Activated CD8-positive, alpha-beta memory T cell treated with anti-CD3 and anti-CD28 coated beads, Interleukin-2, amount 50 U/mL, for 1 hour (primary cell): ENCODE results near the gene MAPK7.
A peak's percentile ranks its signal among the peaks of the same experiment; 100 is the strongest.

ENCODE experiments used
- DNase-seq: peaks from one replicate; pipeline ENCODE4 v3.0.0-alpha.2; 2020; ENCODE audit errors: extremely low read depth

Gene MAPK7

DNA sequence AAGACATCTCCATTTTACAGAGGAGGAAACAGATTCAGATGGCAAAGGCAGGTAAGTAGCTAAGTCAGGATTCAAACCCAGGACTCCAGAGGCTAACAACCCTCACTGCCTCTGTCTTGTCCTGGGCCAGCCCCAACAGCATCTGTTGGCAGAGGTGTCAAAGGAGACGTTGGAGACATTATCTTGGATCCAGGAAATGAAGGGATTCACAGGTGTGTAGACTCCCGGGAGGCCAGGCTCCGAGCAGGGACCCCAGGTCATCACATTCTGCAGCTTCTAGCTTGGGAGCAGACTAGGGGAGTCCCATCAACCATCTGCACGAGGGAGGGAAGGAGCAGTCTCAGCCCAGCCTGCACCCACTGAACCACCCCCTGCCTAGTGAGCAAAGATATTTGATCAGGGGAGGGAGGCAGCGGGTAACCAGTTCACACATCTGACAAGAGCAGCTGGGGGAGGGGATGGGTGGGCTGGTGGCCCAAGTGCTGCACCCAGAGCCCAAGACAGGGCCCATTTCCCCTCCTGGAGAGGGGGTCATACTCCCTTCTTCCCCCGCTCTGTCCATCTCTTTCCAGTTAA, 14.8 kb upstream of the MAPK7 start:
- no peak for DNase-seq

DNA sequence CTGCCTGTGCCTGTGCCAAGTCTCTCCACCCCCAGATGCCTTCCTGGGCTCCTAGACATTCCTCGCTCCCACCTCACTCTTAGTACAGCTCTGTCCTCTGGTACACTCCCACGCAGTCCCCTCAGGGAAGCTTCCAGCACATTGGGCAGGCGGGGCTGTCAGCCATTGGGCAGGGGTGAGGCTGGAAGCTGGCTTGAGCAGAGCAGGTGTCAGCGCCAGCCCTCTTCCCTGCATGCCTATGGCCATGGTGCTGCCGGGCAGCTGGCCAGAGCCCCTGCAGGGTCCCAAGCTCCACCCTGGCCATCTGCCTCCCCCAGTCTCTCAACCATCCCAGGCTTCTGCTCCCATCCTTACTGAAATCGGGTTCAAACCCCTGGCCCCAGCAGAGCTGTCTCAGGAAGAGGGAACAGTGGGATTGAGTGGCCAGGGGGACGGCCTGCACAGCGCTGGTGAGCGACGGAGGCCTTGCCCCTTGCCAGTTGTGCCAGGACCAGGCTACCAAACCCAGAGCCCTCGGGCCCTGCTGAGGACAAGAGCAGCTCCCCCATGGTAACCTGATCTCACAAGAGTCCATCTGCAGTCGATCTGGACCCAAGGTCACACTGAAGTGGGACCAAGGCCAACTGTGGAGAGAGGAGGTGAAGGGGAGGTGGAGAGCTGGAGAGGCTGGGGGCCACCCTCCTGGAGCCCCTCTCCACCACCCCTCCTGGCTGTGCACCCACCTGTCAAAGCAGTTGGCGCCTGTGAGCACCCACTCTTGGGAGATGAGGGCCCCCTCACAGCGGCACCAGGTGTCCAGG, 13.4 kb upstream of the MAPK7 start:
- DNase-seq: no peak

DNA sequence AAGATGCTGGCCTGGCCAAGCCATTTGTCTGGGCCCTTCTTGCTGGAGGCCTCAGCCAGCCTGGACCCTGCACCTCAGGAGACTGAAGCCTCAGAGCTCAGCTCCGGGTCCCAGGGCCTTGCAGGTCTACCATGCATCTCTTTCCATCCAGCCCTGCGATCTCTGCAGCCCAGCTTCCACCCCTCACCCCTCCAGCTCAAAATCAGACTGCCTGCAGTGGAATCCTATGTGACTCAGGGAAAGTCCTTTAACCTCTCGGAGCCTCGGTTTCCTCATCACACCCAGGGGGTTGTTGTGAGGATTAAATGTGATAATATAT, 12.8 kb upstream of the MAPK7 start:
- no peak for DNase-seq

DNA sequence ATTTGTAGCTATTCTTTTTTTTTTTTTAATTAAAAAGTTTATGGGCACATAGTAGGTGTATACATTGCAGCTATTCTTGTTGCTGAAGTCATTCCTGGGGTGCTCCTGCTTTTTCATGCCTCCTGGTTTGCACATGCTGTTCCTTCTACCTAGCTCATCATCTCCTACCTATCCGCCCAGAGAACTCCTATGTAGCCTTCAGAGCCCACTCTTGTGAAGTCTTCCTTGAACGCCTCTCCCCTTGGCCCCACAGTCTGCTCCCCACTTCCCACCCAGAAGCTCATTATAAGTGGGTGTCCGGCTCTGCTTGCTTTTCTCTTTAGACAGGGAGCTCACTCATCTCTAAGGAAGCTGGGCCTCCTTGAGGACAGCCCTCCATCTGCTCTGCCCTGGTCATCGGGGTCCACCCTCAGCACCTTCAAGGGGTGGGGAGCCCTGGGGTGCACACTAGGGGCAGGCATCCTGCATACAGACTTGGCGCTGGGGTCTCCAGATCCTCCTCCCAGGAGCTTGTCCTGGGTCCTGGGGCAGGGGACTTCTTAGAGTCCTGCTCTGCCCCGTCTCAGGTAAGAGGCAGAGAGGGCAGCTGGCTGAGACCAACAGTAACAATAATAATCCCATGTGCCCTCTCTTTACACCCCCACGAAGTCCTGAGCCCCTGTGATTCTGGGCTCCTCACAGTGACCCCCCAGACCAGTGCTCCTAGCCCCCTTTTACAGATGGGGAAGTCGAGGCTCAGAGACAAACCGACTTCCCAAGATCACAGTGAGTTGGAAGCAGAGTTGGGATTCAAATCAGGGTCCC, 12.3 kb upstream of the MAPK7 start:
- no peak for DNase-seq

DNA sequence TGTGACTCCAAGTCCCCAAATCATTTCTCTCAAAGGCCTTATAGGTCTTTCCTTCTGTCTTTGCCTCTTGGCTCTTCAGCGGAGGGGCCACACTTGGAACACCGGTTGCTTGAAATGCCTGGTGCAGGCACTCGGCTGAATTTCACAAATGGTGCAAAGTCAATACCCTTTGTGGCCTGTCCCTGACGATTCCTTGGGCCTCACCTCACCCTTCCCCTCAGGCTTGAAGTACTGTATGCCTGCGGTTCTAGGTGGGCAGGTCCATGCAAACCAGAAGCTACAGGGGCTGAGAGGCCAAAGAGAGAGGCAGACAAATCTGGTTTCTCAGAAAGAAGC, 11.7 kb upstream of the MAPK7 start:
- no peak for DNase-seq

DNA sequence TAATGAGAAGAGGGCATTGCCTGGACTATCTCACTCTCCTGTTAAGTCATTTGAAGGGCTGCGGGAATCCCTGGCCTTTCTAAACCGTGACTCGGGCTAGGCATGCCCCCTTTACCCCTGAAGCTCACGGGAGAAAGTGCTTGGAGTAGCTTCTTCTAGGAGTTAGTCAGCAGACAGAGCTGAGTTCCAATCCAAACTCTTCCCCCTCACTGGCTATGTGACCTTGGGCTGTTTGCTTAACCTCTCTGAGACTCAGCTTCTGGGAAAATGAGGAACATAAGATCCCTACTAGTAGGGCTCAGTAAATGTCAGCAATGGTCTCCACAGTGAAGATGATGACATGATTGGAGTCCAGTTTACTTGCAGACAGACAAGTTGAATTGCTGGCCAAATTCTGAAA, 10.1 kb upstream of the MAPK7 start:
- no peak for DNase-seq

DNA sequence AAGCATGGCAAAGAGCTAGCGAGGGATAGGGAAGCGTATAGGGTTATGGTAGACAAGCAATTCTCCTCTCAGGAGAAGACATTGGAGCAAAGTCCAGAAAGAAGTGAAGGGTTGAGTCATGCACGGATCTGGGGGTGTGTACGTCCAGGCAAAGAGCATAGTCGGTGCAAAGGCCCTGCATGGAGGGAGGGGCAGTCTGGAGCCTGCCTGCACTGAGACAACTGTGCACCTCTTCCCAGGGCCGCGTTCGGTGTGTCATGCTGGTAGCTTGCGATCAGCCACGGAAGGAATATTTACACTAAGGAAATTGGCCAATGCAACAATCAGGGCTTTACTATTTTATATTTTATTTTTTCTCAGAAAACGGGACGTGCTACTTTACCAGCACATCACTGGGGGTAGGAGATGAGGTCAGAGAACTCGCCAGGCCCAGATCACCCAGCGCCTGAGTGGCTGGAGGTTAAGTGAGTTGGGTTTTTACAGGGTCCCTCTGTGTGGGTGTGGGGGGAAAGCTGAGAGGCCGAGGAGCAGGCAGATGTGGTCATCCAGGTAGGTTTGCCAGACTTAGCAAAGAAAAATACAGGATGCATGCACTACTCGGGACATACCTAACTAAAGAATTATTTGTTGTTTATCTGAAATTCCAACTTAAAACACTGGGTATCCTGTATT, 9.1 kb upstream of the MAPK7 start:
- DNase-seq: no peak

DNA sequence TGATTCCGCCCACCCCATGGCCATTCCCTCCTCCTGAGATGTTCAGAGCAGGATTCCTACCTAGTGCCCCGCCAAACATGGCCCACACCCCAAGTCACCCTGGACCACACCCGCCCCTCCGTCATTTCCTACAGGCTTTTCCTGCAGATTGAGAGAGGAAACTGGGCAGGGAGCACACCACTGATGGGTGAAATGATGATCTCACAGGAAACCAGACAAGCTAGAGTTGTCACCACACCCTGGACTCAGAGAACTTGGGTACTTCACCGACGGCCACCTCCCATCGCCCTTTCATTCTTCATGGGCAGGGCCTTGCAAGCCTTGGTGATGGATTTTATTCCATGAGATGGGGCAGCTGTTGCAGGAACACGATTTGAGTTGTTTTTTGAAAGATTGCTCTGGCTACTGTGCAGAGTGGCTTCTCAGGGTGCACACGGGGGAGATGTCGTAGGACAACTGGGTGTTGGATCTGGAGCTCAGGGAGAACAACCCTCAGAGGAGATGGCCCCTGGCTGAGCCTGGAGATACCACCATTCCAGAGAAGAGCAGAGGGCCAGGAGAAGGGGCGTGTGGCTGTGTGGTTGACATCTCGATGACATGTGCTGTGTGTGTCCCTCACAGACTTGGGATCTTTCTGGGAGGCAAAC, 8.3 kb upstream of the MAPK7 start:
- no peak for DNase-seq

DNA sequence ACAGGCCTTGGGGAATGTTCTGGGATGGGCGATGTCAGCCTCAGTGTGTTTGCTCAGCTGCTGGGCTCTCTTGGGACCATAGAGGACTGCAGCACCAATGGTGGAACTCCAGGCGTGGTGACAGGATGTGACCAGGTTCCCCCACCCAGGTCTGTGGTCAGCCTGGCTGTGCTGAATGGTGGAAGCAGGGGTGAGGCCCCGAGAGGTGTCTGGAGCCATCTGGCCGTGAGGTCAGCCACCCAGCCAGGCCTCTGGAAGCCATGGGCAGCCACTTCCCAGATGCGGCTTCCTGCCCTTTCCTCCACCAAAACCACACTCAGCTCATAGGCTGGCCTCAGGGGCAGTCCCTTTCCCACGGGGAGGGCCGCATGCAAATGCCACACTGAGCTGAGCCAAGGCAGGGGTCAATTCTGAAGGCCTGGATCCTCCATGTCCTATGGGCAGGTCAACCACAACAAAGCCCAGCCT, 7.8 kb upstream of the MAPK7 start:
- no peak for DNase-seq

DNA sequence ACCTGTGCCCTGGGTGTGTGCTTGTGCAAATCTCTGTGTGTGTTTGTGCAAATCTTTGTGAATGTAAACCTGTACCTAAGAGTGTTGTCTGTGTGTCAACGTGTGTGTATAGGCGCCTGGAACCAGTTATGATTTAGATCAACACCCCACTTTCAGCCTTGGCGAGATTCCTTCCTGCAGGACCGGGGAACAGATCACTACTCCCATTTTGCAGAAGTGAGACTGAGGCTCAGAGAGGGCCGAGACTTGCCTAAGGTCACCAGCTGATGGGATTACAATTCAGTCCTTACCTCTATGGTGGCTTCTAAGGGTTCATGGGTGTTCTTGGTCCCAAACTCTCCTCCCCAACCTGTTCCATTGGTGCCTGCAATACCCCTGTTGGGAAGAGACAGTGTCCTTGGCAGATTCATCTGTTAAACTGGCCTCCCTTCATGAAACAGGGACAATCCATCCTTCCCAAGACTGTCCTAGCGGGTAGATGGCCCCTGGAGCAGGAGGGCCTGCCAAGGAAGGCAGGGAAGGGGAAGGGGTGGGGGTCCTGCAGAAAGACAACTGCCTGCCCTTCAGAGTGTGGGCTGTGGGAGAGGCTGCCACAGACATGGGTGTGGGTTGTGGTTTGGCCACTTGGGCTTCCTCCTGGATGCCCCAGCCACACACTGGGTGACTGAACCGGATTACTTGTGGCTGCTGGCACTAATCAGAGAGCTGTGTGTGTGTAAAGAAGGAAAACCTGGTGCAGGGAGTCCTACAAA, 6.9 kb upstream of the MAPK7 start:
- DNase-seq: no peak

DNA sequence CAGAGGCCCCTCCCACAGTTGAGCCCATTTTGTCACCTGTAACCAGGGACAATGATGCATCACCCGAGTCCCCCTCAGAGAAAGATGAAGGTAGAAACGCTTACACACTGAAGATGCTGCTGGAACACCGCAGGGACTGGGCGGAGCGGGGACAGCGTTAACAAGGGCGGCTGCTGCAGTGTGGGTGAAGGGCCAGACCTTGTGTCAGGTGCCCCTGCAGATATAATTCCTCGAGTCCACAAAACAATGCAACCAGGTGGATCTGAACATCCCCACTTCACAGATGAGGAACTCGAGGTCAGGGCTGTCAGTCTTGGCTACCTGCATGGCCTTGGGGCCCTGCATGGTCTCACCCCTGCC, 6.3 kb upstream of the MAPK7 start:
- no peak for DNase-seq

DNA sequence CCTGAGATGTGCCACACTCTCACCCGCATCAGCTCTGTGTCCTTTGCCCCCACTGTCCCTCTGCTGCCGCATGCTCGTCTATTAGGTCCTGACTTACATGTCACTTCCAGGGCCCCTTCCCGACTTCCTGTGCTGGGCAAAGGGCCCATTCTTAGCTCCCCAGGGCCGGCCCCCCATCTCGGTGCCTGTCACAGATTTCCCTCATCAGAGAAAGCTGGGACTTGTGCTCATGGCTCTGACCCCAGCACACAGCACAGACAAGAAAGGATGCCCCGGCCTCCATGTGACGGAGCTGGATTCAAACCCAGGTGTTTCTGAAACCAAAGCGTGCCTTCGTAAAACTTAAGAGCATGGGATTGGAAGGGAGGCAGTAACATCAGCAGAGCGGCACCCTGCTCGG, 5.9 kb upstream of the MAPK7 start:
- no peak for DNase-seq

DNA sequence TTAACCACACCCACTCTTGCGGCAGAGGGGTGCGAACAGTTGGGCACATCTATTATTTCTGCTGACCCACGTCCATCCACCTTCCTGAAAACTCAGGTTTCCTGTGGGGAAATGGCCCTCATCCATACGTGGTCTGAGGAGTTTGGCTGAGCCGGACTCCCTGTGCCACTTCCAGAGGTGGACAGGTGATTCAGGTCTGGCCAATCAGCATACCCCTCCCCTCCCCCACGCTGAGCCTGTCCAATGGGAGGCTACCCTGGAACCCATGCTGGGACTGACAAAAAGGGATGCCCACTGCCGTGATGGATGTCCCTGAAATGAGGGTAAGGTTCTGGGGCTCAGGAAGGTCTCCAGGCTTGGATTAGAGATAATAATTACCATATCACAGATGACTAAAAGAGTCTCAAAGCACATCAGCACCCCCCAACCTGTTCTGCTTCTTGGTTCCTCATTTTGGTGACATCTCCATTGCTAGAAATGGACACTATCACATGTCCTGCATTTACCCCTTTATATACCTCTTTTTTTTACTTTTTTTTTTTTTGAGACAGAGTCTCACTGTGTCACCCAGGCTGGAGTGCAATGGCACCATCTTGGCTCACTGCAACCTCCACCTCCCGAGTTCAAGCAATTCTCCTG, 5.3 kb upstream of the MAPK7 start:
- no peak for DNase-seq

DNA sequence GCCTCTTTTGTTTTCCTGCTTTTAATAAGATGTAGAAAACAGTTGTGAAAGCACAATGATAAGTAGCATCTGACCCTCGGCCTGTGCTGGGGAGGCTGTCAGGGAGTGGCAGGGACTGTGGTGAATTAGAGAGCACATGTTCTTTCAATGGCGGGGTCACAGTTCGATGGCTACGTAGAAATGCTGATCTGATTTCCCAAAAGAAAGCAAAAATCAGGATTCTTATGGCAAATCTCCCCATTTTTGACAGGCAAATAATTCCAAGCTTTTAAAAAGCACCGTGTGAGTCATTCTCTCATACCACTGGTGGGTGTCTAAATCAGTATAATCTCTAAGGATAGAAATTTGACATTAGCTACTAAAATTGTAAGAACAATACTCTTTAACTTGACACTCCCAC, 4.2 kb upstream of the MAPK7 start:
- no peak for DNase-seq

DNA sequence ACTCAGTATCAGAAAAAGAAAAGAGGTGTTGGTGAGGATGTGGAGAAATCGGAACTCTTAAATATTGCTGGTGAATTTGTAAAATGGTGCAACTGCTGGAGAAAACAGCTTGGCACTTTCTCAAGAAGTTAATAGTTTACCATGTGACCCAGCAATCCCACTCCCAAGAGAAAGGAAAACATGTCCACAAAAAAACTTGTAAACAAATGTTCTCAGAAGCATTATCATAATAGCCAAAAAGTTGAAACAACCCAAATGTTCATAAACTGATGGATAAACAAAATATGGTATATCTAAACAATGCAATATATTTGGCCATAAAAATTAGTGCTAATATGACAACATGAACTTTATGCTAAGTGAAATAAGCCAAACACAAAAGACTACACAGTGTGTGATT, 2.6 kb upstream of the MAPK7 start:
- DNase-seq: no peak

DNA sequence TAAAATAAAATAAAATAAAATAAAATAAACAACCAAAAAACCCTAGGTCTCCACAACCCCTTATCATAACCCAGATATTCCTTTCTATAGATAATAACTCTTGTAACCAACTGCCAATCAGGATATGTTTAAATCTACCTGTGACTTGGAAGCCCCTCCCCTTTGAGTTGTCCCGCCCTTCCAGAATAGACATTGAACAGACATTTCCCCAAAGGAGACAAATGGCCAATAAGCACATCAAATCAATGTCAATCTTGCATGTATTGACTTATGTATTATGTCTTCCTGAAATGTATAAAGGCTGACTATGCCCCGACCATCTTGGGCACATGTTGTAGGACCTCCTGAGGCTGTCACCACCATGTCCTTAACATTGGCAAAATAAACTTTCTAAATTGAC, 1.5 kb upstream of the MAPK7 start:
- no peak for DNase-seq

DNA sequence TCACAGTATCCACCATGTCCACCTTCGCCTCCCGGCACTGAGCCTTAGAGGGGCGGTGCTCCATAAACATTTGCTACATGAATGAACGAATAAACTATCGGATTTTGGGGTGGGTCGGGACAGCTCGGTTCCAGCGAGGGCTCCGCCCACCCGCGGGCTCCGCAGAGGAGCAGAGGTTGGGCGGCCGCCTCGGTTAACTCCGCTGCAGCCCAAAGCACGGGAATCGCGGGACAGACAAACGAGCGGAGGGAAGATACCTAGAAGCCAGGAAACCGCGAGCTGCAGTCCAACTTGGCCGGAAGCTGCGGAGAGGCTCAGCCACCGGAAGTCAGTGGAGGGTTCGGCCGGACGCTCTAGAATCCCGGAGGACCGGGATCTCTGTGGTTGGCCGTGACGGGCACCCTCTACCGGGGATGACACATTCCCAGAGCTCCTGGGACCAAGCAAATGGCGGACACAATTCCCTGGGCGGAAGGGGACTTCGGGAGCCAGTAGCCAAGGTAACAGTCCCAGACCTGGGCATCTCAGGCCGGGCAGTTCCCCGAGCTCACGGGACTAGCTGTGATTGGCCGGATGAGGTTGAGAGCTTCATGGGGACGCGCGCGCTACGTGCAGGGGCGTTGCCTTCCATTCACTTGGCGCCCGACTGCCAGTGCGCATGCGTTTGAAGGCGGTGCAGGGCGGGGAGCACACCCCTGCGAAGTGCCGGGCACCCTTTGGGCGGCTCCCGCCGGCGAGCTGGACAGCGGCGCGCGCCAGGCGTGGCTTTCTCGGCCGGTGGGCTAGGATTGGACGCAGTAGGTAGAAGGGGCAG, 489 bp upstream of the MAPK7 start:
- peak; percentile 81 for DNase-seq

DNA sequence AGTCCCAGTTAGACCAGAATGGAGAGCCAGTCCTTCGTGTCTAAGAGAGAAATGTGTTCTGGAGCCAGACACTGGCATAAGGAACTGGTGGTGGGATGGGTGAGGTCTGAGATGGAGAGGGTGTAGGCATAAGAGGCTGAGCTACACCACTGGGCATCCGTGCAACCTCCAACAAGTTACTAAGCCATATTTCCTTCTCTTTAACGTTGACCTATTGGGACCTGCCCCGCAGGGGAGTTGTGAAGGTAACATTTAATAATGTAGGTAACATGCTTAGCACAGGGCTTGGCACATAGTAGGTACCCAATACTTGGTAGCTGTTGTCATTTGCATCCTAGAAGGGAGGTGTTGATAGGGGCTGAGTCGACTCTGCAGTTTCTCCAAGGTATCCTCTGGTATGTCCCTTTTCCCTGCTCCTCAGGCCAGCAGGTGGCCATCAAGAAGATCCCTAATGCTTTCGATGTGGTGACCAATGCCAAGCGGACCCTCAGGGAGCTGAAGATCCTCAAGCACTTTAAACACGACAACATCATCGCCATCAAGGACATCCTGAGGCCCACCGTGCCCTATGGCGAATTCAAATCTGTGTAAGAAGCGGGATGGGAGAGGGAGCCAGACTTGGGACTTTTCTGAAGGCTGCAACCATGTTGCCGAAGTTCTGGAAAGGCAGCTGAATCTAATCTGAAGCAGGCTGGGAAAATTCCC, 1.2 kb downstream of the MAPK7 start:
- DNase-seq: no peak

DNA sequence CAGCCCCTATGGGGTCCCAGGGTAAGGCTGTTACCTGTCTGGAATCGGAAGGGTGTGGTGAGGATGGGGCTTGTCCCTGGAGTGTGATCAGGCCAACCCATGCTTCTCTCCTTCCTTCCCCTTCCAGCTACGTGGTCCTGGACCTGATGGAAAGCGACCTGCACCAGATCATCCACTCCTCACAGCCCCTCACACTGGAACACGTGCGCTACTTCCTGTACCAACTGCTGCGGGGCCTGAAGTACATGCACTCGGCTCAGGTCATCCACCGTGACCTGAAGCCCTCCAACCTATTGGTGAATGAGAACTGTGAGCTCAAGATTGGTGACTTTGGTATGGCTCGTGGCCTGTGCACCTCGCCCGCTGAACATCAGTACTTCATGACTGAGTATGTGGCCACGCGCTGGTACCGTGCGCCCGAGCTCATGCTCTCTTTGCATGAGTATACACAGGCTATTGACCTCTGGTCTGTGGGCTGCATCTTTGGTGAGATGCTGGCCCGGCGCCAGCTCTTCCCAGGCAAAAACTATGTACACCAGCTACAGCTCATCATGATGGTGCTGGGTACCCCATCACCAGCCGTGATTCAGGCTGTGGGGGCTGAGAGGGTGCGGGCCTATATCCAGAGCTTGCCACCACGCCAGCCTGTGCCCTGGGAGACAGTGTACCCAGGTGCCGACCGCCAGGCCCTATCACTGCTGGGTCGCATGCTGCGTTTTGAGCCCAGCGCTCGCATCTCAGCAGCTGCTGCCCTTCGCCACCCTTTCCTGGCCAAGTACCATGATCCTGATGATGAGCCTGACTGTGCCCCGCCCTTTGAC, 2.4 kb downstream of the MAPK7 start:
- no peak for DNase-seq
